Measurements from ENCODE around the gene FNDC3B.

The FNDC3B gene

DNA sequence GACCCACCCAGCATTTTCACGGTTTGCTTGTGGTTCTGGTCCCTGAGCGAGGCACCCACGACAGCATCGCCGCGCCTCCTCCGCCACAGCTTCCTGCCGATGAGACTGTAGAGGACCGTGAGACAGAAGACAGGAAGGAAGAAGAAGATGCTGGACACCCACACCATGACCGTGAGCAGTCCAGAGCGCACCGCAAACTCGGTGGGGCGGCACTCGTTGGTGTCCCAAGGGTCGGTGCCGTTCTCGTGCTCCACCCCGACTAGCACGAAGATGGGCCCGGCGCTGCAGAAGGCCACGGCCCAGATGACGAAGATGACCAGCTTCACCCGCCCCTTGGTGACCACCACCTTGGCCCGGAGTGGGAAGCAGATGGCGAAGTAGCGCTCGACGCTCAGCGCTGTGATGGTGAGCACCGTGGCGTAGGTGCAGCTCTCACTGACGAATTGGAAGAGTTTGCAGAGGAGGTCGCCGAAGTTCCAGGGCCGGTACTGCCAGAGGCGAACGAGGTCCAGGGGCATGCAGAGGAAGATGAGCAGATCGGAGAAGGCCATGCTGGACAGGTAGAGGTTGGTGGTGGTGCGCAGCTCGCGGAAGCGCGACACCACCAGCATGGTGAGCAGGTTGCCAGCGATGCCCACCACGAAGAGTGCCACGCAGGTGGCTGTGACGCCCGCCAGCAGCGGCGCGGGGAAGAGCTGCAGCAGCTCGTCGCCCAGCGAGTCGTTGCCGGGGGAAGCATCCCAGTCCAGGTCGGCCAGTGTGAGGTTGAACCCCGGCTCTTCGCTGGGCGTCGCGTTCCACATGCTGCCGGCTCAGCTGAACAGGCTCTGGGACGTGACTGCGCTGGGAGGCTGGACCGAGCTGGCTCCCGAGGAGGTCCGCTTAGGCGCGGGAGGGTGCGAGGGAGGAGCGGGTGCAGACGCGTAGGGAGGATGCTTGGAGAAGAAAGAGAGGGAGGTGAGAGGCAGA is 408.5 kb downstream of the FNDC3B start, which contains the start of gene GHSR:
GHSR (minus strand) TSS at position 846 of the 969 bp plus-strand sequence; CDS start at position 803, 43 bp downstream.
- peak in 3 of 10 donors; percentile 63 to 79 (median 72) for DNase-seq
- intact Hi-C loops (cut with DNase I): no loop called here

DNA sequence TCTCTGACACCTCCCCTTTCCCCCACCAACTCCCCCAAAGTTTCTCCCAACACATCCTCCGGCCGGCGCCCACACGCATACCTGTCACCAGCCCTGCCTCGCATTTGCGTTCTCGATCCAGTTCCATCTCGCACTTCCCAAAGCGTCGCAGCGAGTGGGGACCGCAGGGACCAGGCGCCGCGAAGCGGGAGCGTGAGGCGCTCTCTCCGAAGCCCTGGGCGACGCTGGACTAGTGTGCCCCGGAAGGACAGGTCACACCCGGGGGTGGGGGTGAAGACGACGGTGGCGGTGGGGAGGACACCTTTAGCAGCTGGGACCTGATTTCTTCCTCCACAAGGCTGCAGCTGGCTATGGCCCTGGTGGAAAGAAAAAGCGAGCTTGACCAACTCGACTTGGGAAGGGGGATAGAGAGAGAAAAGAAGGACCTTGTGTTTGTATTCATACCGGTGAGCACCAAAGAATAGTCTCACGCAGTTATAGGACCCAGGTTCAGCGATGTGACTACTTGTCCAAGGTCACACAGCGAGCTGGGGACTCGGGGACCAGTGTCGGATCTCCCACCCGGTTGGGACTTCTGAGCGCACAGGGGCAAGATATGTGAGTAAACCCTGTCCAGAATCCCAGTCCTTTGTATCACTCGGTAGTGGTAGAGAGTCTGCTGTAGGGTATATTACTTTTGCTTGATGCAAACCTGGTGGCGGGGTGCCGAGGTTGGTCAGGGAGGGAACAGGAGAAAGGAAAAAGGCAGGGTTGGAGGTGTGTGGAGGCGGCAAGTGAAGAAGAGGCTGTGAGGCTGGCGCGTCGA is 409.5 kb downstream of the FNDC3B start:
- peak in 1 of 10 donors; percentile 70 for DNase-seq
- intact Hi-C loops (cut with DNase I): no loop called here

DNA sequence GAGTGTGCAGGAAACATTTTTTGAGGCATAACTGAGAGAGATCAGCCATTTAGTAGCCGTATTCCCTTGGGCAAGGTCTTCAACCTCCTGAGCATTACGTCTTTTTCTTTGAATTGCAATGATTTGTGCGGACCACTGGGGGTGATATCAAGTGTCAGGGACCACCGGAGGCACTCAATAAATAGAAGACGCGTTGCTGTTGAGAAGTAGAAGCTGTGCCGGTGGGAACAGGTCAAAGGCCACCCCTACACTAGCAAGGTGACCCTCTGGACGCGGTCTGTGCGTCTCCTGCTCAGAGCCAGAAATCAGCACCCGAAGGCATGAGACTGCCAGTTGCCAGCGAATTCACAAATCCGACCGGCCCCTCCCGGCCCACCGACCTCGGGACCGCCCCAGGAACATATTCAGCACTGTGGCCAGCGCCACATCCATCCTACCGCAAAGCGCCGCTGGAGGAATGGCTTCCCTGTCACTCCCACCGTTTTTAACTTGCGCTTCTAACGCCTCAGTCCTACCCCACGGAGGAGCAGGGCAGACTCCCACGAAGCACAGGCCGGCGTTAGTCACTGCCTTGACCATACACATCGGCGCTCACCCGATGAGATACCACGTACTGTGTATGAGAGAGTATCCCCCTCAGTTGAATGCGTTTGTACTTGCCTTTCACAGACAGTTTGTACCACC is 410.2 kb downstream of the FNDC3B start:
- intact Hi-C loops (cut with DNase I): no loop called here
- peak in 2 of 10 donors; percentile 10 for DNase-seq

All from posterior cingulate gyrus (tissue), 11 donors.